NCI-H2107 (cell line): ENCODE data around the gene FKBP10.
A peak's percentile ranks its signal among the peaks of the same experiment; 100 is the strongest.

Experiments used
- DNase-seq: peaks from one replicate; lab custom pipeline; 2025; lab: John Stamatoyannopoulos, UW

Gene FKBP10

DNA sequence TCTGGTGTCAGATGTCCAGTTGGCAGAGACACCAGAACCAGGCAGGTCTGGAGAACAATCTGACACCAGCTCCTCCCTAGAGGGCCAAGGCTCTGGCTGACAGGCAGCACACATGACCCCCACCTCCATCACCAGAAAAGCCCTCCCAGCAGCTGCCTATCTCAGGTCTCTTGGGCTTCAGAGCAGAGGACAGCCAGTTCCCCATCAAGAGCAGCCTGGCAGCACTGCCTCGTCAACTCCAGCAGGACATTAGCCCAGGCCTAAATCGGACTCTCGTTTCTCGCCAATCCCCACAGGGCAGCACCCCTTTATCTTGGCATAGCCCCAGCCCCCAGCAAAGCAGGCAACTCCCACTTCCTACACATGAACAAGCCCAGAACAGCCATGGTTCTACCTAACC lies 30.7 kb upstream of the FKBP10 start:
- no peak for DNase-seq

DNA sequence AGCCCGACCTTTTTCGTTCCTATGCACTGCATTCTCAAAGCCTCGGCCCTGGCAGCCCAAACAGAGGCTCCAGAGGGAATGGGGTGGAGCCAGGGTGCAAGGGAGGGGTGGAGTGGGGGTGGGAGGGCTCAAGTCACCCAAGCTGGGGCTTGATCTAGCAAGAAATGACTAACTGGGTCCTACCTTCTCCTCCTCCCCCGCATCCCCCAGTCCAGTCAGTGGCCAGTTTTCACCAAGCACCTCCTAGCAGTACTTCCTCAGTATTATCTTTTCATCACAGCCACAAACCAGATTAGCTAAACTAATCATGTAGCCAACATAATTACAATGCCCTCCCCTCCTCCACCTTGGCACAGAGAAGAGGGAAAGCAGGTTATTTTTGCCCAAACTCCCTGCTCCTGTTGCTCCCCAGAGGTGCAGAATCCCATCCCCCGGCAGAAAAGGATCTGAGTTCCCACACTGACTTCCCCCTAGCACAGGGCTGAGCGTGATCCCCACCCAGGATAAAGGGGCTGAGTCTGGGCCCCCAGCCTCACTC lies 28.5 kb upstream of the FKBP10 start:
- no peak for DNase-seq

DNA sequence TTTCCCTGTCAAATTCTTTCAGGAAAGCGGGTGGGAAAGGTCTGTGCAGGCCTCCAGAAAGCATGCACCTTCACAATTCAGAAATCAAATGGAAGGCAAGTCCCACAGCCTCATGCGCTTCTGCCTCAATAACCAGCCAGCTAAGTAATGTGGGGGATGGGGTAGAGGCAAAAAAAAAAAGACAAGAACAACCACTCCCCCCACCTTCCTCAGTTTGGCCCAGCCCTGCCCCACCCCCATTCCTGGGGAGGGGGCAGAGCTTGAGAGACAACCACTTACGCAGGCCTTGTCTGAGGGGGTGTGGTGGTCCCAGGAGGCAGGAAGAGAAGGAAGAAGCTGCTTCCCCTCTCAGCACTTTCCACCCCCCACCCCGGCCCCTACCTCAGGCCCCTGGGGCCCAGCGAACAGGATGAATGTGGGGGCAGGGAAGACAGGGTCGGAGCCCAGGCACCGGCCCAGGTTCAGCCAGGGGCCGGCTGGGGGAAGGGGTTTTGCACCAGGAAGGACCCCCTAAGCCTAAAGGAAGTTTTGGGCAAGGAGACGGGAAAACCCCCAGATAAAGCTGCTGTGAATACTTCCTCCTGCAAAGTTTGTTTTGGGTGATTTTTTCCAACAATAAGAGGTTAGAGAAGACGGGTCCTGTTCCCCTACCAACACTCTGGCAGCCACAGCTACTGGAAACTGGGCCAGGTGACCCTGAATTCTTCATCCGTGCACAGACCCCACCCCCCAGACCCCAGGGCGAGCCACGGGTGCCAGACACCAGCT lies 27.5 kb upstream of the FKBP10 start:
- no peak for DNase-seq

DNA sequence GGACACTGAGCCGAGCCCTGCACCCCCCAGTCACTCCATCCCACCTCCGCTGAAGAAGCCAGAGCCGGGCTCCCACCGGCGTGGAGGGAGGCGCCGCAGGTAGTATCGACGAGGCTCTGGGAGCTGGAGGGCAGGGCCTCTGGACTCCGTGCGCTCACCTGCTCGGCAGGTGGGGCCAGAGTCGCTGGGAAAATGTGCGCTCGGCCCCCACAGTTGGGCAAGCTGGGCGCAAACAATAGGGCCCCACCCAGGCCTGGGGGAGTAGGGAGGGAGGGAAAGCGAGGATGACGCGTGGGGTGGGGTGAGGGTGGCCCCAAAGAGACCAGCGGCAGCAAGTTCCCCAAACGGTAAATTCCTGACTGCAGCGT lies 27.0 kb upstream of the FKBP10 start:
- no peak for DNase-seq

DNA sequence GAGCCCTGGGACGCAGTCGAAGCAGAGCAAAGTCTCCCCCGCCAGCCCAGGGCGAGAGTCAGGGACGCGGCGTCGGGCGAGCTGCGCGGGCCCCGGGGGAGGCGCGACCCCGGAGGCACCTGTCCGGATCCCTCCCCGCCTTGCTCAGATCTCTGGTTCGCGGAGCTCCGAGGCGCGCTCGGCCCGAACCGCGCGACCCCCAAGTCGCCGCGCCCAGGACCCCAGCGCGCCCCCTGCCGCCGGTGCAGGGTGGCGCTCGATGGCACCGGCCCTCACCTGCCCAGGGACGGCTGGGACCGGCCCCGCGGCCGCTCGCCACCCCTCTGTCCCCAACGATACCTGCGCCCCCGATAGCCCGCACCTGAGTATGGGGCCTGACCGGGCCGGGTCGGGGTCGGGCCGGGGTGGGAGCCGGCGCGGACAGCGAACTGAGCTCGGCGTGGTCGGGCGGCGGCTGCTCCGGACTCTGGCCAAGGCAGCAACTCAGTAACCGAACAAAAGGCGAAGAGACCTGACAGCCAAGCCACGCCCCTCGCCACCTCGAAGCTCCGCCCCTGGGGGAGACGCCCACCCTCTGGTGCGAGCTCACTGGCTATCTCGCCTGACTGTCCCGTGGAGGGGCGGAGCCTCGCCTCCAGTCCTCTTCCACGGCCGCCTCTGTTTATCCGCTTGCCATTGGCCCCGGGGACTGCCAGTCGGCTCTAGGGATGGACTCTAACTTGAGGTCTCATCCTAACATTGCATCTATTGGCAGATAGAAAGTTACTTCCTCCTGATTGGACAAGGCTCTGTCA lies 26.4 kb upstream of the FKBP10 start, which contains the start of gene JUP:
Gene JUP (minus strand): TSS at position 485 of the 794 bp plus-strand sequence. CDS start 14,857 bp downstream, outside the sequence.
- DNase-seq, result peak; percentile 99

DNA sequence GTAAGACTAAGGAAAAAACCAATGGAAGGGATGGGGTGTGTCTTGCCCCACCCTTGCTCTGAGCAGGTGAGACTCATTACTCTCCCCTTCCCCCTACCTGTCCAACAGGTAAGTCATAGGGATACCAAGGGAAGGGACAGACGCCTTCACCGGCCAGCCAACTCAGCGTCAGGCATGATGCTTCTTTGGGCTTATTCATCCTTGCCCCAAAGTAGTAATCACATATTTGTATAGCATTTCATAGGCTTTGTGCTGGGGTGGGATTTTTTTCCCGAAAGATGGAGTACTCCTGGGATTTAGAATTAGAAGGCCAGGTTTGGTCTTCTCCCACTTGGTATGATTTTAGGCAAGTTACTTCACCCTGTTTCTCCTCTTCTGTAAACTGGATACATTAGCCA lies 25.8 kb upstream of the FKBP10 start:
- no peak for DNase-seq

DNA sequence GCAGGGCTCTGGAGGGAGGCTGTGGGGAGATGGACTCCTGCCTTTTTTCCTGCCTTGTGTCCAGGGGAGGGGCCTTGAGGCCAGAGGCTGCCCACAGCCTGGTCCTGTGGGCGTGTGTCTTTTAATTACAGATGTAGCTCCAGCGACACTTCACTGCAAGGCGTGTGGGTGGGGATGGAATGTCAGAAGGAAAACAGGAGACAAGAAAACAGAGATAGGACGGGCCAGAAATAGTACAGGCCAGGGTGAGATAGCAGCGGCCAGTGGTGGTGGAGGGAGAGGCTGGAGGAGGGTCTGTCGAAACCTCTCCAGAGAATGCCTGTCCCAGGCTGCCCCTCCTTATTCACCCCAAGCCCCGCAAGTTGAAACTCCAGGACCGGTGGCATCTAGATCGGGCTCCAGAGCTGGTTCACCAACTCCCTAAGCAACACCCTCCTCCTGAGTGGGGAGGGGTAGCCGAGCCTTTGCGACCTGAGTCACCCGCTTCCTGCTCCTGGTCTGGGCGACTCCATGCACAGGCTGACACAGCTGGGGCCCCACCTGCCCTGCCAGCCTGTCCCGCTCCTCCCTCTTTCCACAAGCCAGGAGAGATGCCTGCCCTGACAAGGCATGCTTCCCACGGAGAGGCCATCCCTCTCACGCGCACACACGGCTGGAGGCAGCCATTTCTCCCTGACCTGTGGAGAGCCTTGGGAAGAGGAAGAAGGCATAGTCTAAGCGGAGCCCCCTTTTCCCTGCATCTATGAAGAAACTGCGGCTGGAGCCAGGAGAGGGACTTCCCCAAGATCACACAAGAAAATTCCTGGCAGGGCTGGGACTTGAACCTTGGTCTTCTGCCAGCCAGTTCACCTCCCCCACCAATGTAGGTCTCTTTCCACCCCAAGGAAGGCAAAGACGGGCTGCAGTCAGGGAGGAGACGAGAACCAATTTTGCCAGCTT lies 19.7 kb upstream of the FKBP10 start:
- no peak for DNase-seq

DNA sequence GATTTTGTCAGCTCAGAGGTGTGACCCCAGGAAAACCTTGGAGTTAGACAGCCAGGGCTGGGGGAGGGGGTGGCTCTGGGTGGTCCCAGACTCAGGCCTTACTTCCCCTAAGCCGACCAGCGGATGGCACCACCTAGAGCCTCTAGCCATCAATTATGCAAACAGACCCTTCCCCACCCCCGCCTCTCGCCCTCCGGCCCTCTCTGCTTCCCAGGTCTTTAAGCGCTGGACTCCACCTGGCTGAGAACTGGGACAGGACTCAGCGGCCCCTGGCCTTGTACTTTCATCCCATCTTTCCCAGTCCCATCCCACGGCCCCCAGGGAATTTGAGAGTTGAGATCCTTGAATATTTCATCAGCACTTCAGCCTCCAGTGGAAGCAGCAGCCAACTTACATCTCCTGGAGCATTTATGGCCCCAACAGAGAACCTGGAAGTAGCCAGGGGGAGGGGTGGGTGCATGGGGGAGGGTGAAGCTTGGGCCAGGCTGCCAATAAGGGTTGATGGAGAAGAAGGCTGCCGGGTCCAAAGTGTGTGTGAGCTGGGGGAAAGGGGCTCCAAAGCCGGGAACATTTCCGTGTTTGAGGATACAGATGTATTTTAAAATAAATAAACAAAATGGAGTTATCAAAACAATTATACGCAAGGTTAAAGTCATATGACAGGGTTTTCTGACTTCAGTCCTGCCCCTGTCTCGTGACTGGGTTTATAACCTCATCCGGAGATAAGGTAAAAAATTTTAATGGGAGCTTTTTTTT lies 18.8 kb upstream of the FKBP10 start:
- DNase-seq, result no peak

DNA sequence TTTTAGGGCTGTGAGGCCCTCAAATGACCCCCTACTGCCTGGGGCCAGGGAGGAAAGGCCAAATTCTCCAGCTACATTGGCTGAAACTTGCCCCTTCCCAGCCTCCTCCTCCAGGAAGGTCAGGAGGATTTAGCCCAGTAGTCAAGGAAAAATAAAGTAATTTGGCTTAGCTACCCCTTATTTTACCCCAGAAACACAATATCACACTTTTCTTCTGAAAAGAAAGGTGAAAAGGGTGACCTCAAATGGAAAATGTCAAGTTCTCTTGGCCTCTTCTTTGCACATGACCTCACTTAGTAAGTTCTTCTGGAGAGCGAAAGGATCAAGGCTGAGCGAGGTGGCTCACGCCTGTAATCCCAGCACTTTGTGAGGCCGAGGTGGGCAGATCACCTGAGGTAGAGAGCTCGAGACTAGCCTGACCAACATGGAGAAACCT lies 18.2 kb upstream of the FKBP10 start:
- no peak for DNase-seq

DNA sequence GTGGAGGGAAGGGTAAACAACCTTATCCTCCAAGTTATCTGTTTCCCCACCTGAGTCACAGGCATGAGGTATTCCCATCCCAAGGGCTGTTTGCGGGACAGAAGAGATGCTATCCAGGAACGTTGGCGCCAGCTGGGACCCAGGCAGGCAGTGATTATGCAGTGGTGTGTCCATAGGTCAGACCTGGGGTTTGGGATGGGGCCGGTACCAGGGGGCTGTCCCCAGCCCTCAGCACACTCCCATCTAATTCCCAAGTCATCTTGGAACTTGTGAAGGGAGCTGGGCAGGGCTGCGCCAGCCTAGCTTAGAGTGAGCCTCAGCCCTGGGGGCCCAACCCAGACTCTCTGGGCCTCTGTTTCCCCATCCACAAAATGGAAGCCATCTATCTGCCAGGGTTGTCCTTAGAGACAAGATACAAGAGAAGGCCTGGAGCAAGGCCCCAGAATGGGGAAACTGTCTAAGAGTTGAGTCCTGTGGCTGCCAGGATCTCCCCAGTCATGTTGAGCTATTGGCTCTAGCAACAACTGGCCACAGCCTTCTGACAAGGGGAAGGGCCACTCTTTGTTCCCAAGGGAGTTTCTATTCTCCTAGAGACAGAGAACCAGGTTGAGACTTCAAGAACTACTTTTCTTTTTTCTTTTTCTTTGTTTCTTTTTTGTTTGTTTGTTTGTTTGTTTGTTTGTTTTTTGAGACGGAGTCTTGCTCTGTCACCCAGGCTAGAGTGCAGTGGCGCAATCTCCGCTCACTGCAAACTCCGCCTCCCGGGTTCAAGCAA lies 16.5 kb upstream of the FKBP10 start:
- DNase-seq, result no peak

DNA sequence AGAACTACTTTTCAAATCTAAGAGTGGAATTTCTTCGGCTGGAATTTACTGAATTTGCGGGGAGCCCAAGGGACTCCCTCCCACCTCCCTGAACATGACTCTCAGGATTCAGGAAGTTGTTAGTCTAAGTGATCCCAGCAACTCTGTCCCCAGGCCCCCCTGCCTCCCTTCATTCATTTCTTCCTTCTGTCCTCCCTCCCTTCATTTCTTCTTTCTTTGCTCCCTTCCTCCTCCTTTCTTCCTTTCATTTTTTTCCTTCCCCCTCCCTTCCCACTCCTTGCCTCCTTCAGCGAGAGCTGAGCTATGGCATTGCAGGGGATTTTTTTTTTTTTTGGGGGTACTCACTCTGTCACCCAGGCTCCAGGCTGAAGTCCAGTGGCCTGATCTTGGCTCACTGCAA lies 15.4 kb upstream of the FKBP10 start:
- DNase-seq, result no peak

DNA sequence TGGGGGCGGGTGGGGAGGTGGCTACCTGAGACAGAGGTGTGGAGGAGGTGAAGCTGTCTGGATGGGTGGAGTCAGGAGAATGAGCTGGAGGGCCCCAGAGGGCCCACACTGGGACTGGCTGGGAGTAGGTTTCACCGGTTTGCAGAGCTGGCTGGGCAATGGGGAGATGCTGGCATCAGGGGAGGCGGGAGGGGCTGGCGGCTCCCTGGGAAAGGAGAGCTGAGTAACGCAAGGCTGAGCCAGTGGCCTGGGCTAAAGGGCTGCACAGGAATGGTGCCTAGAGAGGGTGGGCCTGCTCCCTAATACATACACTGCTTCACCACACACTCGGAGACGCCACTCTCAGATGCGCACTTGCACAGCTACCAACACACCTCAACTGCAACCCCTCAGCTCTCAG lies 13.4 kb upstream of the FKBP10 start:
- DNase-seq, result no peak

DNA sequence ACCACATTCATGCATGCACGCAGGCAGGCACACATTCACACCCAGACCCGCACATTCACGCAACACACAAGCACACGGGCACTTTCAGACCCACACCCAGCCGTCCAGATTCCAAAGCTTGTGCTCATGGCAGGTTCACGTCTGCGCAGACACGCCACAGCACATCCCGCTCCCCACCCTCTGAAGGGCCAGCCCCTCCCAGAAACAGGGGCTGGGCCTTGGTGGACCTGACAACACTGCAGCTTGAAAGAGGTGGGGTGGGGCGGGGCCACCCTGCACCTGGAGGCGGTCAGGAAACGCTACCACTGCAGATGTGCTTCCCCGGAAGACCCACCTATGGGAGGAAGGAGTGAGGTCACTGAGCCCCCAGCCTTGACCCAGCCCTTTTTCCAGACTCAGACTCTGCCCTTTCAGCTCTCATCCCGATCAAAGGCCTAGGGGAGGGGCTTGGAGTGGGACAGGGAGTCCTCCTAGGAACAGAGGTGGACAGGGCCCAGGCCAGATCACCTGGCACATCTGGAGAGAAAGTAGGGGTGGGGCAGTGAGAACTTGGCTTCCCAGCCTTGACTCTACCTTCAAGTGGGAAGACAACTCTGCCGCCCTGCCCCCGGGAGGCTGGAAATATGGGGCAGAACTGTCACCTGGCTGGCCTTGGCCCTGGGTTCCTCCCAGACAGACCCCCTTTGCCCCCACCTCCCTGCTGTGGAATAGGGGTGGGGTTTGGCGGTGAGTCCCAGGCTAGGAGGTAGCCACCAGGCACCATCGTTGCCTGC lies 12.0 kb upstream of the FKBP10 start:
- no peak for DNase-seq

DNA sequence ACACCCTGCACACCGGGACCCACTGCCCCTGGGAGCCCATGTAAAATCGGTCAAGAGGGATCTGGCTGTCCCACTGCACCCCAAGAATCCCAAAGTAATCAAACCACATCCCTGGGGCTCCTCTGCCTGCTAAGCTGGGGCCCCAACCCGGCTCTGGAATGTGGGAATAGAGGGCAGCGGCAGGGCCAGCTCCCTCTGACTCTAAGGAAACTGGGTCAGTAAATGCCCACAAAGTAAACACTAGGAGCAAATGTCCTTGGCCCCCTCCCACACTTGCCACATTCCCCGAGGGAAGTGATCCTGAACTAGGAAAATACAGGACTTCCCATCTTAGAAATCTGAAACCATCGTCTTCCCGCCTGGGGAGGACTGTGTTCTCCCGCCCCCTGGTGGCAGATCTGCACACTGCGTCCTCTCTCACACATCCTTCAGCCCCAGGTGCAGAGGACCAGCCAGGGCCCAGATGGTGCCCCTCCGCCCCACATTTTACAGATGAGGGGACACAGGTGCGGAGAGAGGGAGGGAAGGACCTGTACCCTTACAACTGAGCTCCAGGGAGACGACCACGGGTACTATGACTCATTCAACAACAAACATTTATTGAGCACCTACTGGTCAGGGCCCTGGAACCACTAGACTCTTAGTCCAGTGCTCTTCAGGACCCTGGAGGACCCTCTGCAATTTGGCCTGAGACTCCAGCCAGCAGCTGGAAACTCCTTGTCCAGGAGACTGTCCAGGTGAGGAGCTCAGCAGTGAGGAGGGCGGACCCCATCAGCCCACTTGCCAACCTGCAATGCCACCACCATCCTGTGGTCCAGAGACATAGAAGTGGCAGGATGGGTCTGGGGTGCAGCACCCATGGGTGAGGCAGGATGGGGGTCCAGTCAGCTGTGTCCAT lies 11.2 kb upstream of the FKBP10 start:
- DNase-seq, result peak; percentile 56

DNA sequence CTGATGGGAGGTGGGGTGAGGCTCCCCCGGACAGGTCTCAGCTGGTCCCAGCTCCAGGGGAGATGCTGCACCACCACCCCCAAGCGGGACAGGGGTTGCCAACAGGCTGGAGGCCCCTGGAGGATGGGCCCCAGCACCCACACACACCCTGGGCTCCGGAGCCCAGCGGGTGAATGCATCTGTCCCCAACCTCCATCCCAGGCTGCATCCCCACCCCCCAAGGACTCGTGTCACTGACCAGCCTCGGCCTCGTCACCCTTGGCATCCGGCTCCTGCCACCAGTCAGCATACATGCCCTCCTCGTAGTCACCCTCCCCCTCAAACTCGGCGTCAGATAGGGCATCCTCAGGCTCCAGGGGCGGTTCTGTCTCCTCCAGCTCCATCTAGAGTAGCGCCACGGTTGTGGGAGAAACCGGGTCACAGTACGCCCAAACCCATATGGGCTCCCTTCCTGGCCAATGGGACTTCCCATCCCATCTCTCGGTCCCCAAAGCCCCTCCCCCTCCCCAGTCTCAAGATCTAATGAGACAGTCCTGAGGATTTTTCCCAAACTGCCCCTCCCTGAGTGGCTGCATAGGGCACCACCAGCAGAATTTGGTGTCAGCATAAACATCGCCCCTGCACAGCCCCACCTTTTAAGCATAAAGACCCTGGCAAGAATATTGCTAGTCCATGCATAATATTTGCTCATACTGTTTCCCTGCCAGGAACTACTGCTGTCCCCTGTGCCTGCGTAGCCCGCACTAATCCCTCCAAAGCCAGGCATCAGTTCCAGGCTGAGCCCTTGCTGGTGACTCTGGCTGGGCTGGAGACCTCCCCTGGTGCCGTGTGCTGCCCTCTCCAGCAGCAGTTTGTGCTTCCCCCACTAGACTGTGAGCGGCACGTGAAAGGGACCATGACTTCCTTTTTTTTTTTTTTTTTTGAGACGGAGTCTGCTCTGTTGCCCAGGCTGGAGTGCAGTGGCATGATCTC lies 9.5 kb upstream of the FKBP10 start:
- DNase-seq, result no peak

DNA sequence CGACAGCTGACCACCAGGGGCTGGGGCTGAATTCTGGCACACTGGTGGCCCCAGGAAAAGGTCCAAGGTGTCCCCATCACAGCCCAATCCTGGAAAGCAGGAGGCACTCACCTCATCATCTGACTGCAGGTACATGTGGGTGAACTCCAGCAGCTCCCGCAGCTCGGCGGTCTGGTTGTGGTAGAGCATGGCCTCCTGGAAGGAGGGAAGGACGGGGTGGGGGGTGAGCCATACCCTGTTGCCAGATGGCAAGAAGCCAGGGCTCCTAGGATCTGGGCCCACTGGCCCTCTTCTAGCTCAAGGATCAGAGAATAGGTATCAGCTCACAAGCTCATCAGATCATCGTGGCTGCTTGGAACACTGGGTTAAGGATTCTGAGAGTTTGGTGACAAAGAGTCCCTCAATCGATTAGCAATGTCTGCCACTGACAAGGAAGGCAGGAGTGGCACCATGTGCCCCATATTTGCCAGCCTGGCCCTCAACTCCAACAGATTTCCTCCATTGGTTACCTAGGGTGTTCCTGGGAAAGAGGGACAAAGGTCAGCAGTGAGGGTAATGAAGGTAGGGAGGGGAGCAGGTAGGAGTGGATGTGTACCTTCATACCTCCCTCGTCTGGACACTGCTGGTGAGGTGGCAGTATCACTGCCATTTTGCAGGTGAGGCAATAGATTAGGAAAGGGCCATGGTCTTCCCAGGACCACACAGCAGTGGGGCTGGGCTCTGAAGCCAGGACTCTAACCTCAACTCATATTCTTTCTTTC lies 5.9 kb upstream of the FKBP10 start:
- DNase-seq, result no peak
